ENCODE measurements around the gene RTCA. TPM values are rescaled to one million over a fixed set of nuclear protein-coding genes. Genes with fewer than 3 reads are reported as not detected.
"Not testable (repeated sequence)": the region's sequence is repeated elsewhere in the genome, so short reads cannot be mapped to it uniquely, and the experiment has no call there.

Gene RTCA
- polyA plus RNA-seq, 1 donor, result 47.8 TPM

- H3K36me3 ChIP-seq (ENCODE audit: control insufficient read depth, insufficient read depth, low read length), result peaks cover 76% of the 10 kb centered on the region
- DNase-seq, result no peak
- 70% methylated on average over 2 of the region's 2 CpGs for WGBS (ENCODE audit: insufficient coverage, low lambda C conversion rate)
- no peak overlapping the region for H3K27ac ChIP-seq (ENCODE audit: low read length)
- no peak overlapping the region for H3K4me3 ChIP-seq (ENCODE audit: low read length)
- H3K9me3 ChIP-seq (ENCODE audit: control insufficient read depth, low read depth, low read length), result no peaks in the 10 kb centered on the region
- H3K4me1 ChIP-seq (ENCODE audit: control insufficient read depth, insufficient read depth, low read length), result no peaks in the 10 kb centered on the region
- H3K27me3 ChIP-seq (ENCODE audit: control insufficient read depth, insufficient read depth, low read length), result no peaks in the 10 kb centered on the region
These were observed 14.1 kb downstream of the RTCA start for GRCh38 chr1:100279954-100280682.

- DNase-seq, result no peak
- no peak overlapping the region for H3K4me3 ChIP-seq (ENCODE audit: low read length)
- no CpG with 5 or more reads among the region's 5 CpGs for WGBS (ENCODE audit: insufficient coverage, low lambda C conversion rate)
- H3K9me3 ChIP-seq (ENCODE audit: control insufficient read depth, low read depth, low read length), result no peaks in the 10 kb centered on the region
- no peaks in the 10 kb centered on the region for H3K27me3 ChIP-seq (ENCODE audit: control insufficient read depth, insufficient read depth, low read length)
- H3K36me3 ChIP-seq (ENCODE audit: control insufficient read depth, insufficient read depth, low read length), result peaks cover 69% of the 10 kb centered on the region
- no peak overlapping the region for H3K27ac ChIP-seq (ENCODE audit: low read length)
- no peaks in the 10 kb centered on the region for H3K4me1 ChIP-seq (ENCODE audit: control insufficient read depth, insufficient read depth, low read length)
These were observed 18.6 kb downstream of the RTCA start for GRCh38 chr1:100284591-100284990.

- Histone ChIP-seq H3K36me3 (ENCODE audit: control insufficient read depth, insufficient read depth, low read length) (peaks cover 66% of the 10 kb centered on the region), H3K4me1 (ENCODE audit: control insufficient read depth, insufficient read depth, low read length) (no peaks in the 10 kb centered on the region), H3K9me3 (ENCODE audit: control insufficient read depth, low read depth, low read length) (no peaks in the 10 kb centered on the region), H3K27me3 (ENCODE audit: control insufficient read depth, insufficient read depth, low read length) (no peaks in the 10 kb centered on the region), H3K4me3 (ENCODE audit: low read length) (no peak overlapping the region), H3K27ac (ENCODE audit: low read length) (no peak overlapping the region)
- no CpG with 5 or more reads among the region's 3 CpGs for WGBS (ENCODE audit: insufficient coverage, low lambda C conversion rate)
- no peak for DNase-seq
These were observed 21.1 kb downstream of the RTCA start for GRCh38 chr1:100287162-100287561.

GRCh38 chr1:100290291-100290690 is 24.3 kb downstream of the RTCA start:
- no peak for DNase-seq
- H3K36me3 ChIP-seq (ENCODE audit: control insufficient read depth, insufficient read depth, low read length), result peaks cover 56% of the 10 kb centered on the region
- H3K27ac ChIP-seq (ENCODE audit: low read length), result no peak overlapping the region
- no CpG with 5 or more reads among the region's 2 CpGs for WGBS (ENCODE audit: insufficient coverage, low lambda C conversion rate)
- no peaks in the 10 kb centered on the region for H3K4me1 ChIP-seq (ENCODE audit: control insufficient read depth, insufficient read depth, low read length)
- H3K4me3 ChIP-seq (ENCODE audit: low read length), result no peak overlapping the region
- no peaks in the 10 kb centered on the region for H3K9me3 ChIP-seq (ENCODE audit: control insufficient read depth, low read depth, low read length)
- no peaks in the 10 kb centered on the region for H3K27me3 ChIP-seq (ENCODE audit: control insufficient read depth, insufficient read depth, low read length)

- Histone ChIP-seq H3K27ac (ENCODE audit: low read length) (no peak overlapping the region), H3K4me1 (ENCODE audit: control insufficient read depth, insufficient read depth, low read length) (no peaks in the 10 kb centered on the region), H3K36me3 (ENCODE audit: control insufficient read depth, insufficient read depth, low read length) (peaks cover 40% of the 10 kb centered on the region), H3K9me3 (ENCODE audit: control insufficient read depth, low read depth, low read length) (no peaks in the 10 kb centered on the region), H3K4me3 (ENCODE audit: low read length) (no peak overlapping the region), H3K27me3 (ENCODE audit: control insufficient read depth, insufficient read depth, low read length) (no peaks in the 10 kb centered on the region)
- no peak for DNase-seq
- WGBS (ENCODE audit: insufficient coverage, low lambda C conversion rate), result no CpG with 5 or more reads among the region's 1 CpG
These were observed 26.7 kb downstream of the RTCA start for GRCh38 chr1:100292711-100293110.

- no CpG with 5 or more reads among the region's 8 CpGs for WGBS (ENCODE audit: insufficient coverage, low lambda C conversion rate)
- H3K4me3 ChIP-seq (ENCODE audit: low read length), result no peak overlapping the region
- DNase-seq, result no peak
- no peaks in the 10 kb centered on the region for H3K9me3 ChIP-seq (ENCODE audit: control insufficient read depth, low read depth, low read length)
- H3K4me1 ChIP-seq (ENCODE audit: control insufficient read depth, insufficient read depth, low read length), result no peaks in the 10 kb centered on the region
- H3K27me3 ChIP-seq (ENCODE audit: control insufficient read depth, insufficient read depth, low read length), result no peaks in the 10 kb centered on the region
- peaks cover 15% of the 10 kb centered on the region for H3K36me3 ChIP-seq (ENCODE audit: control insufficient read depth, insufficient read depth, low read length)
- no peak overlapping the region for H3K27ac ChIP-seq (ENCODE audit: low read length)
These were observed 30.1 kb downstream of the RTCA start for GRCh38 chr1:100296140-100296539.

DNA sequence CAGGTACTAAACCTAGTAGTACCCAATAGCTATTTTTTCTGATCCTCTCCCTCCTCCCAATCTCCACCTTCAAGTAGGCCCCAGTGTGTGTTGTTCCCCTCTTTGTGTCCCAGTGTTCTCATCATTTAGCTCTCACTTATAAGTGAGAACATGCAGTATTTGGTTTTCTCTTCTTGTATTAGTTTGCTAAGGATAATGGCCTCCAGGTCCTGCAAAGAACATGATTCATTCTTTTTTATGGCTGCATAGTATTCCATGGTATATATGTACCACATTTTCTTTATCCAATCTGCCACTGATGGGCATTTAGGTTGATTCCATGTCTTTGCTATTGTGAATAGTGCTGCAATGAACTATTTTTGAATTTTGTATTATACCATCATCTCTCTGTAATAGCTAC is 31.0 kb downstream of the RTCA start:
- not testable (repeated sequence) for H3K4me3 ChIP-seq (ENCODE audit: low read length); H3K4me1 ChIP-seq (ENCODE audit: control insufficient read depth, insufficient read depth, low read length); H3K27me3 ChIP-seq (ENCODE audit: control insufficient read depth, insufficient read depth, low read length); H3K9me3 ChIP-seq (ENCODE audit: control insufficient read depth, low read depth, low read length); DNase-seq; H3K27ac ChIP-seq (ENCODE audit: low read length)
- peaks cover 10% of the 10 kb centered on the region for H3K36me3 ChIP-seq (ENCODE audit: control insufficient read depth, insufficient read depth, low read length)

DNA sequence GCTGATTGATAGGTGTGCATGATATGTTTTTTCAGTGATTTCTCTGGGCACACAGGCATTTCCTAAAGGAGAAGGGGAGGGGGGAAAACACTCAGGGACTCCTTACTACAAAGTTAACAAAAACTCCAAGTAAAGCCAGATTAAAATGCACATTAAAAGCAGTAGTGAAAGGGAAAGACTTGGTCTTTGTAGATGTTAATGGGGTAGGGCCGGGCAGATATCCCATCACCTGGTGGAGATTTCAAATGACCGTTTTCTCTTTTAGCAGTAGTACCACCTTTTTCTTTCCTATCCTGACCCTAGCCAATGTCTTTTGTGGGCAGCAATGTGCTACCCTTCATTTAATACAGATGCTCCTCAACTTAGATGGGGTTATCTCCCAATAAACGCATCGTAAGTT is 32.5 kb downstream of the RTCA start:
- Histone ChIP-seq H3K9me3 (ENCODE audit: control insufficient read depth, low read depth, low read length) (no peaks in the 10 kb centered on the region), H3K4me1 (ENCODE audit: control insufficient read depth, insufficient read depth, low read length) (no peaks in the 10 kb centered on the region), H3K27me3 (ENCODE audit: control insufficient read depth, insufficient read depth, low read length) (no peaks in the 10 kb centered on the region), H3K27ac (ENCODE audit: low read length) (no peak overlapping the region), H3K36me3 (ENCODE audit: control insufficient read depth, insufficient read depth, low read length) (no peaks in the 10 kb centered on the region), H3K4me3 (ENCODE audit: low read length) (no peak overlapping the region)
- WGBS (ENCODE audit: insufficient coverage, low lambda C conversion rate), result no CpG with 5 or more reads among the region's 4 CpGs
- DNase-seq, result no peak

DNA sequence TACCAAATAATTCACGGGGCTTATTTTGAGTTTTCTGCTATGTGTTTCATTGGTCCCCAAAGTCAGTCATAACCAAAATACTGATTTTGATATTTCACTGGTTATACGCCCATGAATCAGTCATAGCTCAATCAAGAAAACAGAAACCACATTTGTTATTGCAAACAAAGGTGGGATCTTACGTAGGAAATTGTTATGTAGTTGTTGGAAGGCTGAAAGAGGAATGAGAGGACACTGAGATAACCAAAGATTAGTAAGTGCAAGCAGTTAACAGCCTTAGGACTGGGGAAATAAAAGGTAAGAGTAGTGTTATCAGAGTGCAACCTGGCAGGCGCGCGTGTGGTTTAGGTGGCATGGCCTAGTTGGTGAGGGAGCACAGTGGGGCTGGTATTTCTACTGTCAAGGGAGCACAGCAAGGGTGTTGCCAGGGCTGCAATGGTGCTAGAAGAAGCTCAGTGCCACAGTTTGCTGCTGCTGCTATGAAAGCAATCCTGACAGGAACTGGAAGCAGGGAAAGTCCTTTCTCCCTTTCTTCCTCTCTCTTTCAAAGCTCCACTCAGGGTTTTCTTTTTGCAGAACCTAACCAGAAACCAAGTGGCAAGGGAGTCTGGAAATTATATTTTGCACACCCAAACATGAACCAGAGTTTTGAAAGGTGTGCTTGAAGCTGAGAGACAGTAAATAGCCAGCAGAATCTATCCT is 33.7 kb downstream of the RTCA start:
- H3K27ac ChIP-seq (ENCODE audit: low read length), result no peak overlapping the region
- 75% methylated on average over 2 of the region's 6 CpGs for WGBS (ENCODE audit: insufficient coverage, low lambda C conversion rate)
- H3K4me1 ChIP-seq (ENCODE audit: control insufficient read depth, insufficient read depth, low read length), result no peaks in the 10 kb centered on the region
- no peaks in the 10 kb centered on the region for H3K9me3 ChIP-seq (ENCODE audit: control insufficient read depth, low read depth, low read length)
- no peaks in the 10 kb centered on the region for H3K36me3 ChIP-seq (ENCODE audit: control insufficient read depth, insufficient read depth, low read length)
- no peak for DNase-seq
- H3K4me3 ChIP-seq (ENCODE audit: low read length), result no peak overlapping the region
- no peaks in the 10 kb centered on the region for H3K27me3 ChIP-seq (ENCODE audit: control insufficient read depth, insufficient read depth, low read length)

DNA sequence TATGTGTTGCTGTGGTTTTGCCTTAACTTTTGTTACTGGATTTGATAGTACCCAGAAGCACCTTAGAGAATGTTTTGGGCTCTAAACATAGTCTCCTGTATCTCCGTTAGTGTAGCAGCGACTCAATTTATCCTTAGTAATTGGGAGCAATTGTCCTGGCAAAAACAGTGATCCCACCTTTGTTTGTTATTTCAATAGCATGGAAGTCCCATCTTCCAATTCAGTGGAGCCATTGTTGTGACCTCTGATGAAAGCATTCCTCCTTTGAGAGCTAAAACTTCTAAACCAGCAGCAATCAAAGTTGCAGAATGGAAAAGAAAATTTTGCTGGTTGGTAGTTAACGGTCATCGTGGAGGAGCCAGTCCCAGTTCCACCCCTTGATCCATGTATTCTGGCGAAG is 34.7 kb downstream of the RTCA start:
- H3K4me3 ChIP-seq (ENCODE audit: low read length), result no peak overlapping the region
- H3K4me1 ChIP-seq (ENCODE audit: control insufficient read depth, insufficient read depth, low read length), result no peaks in the 10 kb centered on the region
- WGBS (ENCODE audit: insufficient coverage, low lambda C conversion rate), result no CpG with 5 or more reads among the region's 5 CpGs
- H3K9me3 ChIP-seq (ENCODE audit: control insufficient read depth, low read depth, low read length), result no peaks in the 10 kb centered on the region
- H3K27ac ChIP-seq (ENCODE audit: low read length), result no peak overlapping the region
- DNase-seq, result no peak
- no peaks in the 10 kb centered on the region for H3K36me3 ChIP-seq (ENCODE audit: control insufficient read depth, insufficient read depth, low read length)
- no peaks in the 10 kb centered on the region for H3K27me3 ChIP-seq (ENCODE audit: control insufficient read depth, insufficient read depth, low read length)

DNA sequence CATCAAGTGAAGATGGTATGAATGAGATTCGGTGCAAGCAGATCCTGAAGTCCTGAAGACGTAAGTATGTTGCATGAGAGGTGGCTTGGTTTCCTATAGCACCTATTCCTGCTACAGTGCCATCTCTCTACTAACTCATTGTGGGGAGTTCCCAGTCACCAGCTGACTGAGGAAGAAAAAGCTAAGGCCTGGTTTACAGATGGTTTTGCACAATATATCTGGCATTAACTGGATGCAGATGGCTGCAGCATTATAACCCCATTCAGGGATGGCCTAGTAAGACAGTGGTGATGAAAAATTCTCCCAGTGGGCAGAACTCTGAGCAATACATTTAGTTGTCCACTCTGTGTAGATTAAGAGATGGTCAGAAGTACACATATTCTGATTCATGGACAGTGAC is 36.7 kb downstream of the RTCA start:
- Histone ChIP-seq H3K9me3 (ENCODE audit: control insufficient read depth, low read depth, low read length) (no peaks in the 10 kb centered on the region), H3K4me3 (ENCODE audit: low read length) (no peak overlapping the region), H3K36me3 (ENCODE audit: control insufficient read depth, insufficient read depth, low read length) (no peaks in the 10 kb centered on the region), H3K4me1 (ENCODE audit: control insufficient read depth, insufficient read depth, low read length) (no peaks in the 10 kb centered on the region), H3K27ac (ENCODE audit: low read length) (no peak overlapping the region), H3K27me3 (ENCODE audit: control insufficient read depth, insufficient read depth, low read length) (no peaks in the 10 kb centered on the region)
- DNase-seq, result no peak
- WGBS (ENCODE audit: insufficient coverage, low lambda C conversion rate), result no CpG with 5 or more reads among the region's 2 CpGs

Measured in large intestine (tissue), 3 donors.